Head of caudate nucleus (tissue), 42 donors: Measurements from ENCODE around the gene SPTBN4.
"Not testable (repeated sequence)": the region's sequence is repeated elsewhere in the genome, so short reads cannot be mapped to it uniquely, and the experiment has no call there.

Source experiments
- DNase-seq, 42 donors: peaks; one replicate each; pipeline versions ENCODE4 v3.0.0 to v3.0.0-alpha.2; 2020 to 2021; ENCODE audit warnings: mixed read lengths in 7 of 42
- intact Hi-C: fragments of 100-400 bp; cut with DNase I; formaldehyde crosslinking; loops from one replicate; pipeline ENCODE4 v1.15.0; 2022

SPTBN4 gene

GRCh38 chr19:40590464-40591265, 123.9 kb downstream of the SPTBN4 start:
- intact Hi-C loops: no loop called here
- no peak for DNase-seq

DNA sequence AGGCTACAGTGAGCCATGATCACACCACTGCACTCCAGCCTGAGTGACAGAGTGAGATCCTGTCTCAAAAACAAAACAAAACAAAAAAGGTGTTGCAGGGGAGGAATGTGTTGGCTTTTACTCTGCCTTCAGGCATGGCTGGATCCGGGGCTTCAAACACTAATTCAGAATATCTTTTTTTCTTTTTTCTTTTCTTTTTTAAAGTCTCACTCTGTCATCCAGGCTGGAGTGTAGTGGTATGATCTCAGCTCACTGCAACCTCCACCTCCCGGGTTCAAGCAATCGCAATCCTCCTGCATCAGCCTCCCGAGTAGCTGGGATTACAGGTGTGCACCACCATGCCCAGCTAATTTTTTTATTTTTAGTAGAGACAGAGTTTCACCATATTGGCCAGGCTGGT, 124.9 kb downstream of the SPTBN4 start:
- intact Hi-C loops, DNase-seq: not testable (repeated sequence)

GRCh38 chr19:40592170-40592569, 125.4 kb downstream of the SPTBN4 start:
- peak in 9 of 42 donors; percentile 26 to 71 (median 49) for DNase-seq
- intact Hi-C loops: no loop called here

DNA sequence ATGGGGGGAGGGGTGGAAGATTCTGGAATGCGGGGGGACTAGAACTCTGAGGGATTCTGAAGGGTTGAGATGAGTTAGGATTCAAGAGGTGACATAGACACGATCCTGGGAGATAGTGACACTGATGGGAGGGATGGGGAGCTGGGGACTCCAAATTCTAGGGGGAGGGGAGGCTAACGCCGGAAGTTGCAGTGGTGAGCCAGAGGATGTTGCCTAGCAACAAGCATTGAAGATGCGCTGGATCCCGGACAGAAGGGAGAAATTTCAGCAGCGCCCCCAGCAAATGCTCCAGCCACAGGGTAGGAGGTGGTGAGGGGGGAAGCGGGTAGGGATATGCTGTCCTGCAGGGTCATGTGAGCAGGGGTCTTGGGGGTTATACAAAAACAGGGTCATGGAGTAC, 127.5 kb downstream of the SPTBN4 start:
- intact Hi-C loops: no loop called here
- peak in 14 of 42 donors; percentile 25 to 71 (median 56) for DNase-seq

GRCh38 chr19:40594657-40595091, 127.9 kb downstream of the SPTBN4 start:
- DNase-seq: peak in 37 of 42 donors; percentile 31 to 89 (median 68)
- intact Hi-C loops: no loop called here

GRCh38 chr19:40596608-40597328, 130.0 kb downstream of the SPTBN4 start:
- peak in 2 of 42 donors; percentile 39 to 43 for DNase-seq
- intact Hi-C loops: no loop called here

GRCh38 chr19:40597329-40597838, 130.6 kb downstream of the SPTBN4 start:
- intact Hi-C loops: no loop called here
- DNase-seq: no peak

DNA sequence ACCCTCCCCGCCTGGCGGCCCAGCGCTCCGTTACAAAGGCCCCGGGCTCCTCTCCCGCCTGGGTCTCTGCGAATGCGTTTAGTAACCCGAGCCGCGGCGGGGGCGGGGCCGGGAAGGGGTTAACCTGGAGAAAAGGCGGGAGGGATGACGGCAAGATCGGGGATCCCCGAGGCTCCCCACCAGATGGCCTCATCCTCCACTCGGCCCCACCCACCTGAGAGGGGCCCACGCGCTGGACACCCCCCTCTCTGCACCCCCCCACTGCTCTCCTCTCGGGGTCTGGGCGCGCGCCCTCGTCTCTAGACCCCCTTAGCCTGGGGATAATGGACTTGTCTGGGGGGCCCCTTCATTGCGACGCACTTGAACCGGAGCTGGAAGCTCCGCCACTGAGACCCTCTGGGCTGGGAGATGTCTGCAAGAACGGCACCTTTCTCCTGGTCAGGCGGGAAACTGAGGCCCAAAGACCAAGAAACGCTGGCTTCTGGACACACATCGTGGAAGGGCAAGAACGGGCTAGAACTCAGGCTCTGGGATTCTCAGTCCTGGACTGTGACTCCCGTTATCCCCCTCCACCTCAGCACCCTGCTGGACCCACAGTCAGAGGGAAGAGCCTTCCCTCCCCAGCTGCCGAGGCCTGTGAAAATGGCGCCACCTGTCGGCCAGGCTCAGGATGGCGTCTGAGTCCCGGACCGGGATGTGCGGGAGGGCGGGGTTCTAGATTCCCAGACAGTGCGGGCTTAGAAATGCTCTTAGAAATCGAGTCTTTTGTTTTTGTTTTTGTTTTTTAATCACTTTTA, 131.5 kb downstream of the SPTBN4 start:
- peak; percentile 81 to 97 (median 91) for DNase-seq
- intact Hi-C loops: loop anchor here (1.0 kb wide), 1 partner anchor 69 kb away; no protein-coding TSS in a partner anchor

DNA sequence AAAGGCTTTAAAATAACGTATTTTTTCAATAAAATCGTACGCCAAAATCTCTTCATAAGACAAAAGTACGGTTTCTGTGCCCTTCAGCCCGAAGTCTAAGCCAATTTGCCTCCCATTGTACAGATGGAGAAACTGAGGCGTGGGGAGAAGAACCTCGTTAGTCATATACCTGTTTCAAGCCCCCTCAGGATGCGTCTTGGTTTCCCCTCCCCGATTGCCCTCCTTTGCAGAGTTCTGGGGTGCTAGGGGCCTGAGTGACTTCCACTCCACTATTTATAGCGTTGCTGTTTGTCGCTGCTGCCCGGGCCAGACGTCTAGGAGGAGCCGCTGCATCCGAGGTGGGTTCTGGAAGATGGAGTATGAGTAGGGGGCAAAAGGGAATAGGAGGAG, 132.1 kb downstream of the SPTBN4 start:
- intact Hi-C loops: loop anchor here (1.0 kb wide), 1 partner anchor 70 kb away; no protein-coding TSS in a partner anchor
- DNase-seq: no peak

DNA sequence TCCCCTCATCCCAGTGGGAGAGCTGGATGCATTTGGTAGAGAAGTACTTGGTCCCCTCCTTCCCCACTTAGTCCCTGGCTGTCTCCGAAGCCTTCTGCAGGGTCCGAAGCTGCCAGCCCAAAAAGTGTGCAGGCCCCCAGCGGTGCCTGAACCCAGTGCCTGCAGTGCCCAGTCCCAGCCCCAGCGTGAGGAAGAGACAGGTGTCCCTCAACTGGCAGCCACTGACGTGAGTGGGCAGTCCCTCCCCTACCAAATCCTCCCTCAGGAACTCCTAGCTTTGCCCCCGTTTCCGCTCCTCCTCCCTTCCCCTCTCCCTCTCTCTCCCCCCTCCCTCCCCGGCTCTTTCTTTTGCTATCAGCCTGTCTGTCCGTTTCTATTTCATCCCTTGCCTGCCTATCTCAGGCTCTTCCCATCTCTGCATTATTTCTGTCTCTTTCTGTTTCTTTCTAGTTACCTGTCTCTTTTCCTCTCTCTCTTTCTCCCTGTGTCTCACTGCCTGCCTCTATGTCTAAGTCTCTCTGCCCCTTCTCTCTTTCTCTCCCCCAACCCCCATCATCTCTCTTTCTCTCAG, 132.6 kb downstream of the SPTBN4 start:
- no peak for DNase-seq
- intact Hi-C loops: no loop called here

DNA sequence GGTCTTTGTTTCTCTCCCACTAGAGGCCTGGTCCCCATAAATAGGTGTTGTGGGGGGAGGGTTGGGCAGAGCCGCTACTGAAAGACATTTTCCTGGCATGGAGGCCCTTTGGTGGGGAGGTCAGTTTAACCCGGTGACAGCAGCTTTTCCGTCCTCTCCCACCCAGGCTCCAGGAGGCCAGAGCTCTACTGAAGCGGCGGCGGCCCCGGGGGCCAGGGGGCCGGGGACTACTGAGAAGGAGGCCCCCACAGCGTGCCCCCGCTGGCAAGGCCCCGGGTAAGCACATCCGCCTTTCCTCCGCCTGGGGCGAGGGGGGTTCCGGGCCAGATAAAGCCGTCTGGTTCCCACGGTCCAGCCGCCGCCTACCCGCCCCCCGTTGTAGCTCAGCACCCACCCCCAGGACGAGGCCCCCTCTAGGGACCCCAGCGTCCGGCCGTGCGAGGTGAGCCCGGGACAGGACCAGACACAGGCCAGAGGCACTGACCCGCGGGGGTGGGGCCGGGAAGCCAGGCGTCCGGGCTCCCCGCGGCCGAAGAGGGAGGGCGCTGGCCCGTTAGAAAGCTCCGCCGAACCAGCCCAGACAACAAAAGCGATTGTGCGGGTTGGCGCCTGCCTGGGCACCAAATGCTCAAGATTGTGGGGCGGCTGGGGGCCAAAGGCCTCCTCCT, 133.2 kb downstream of the SPTBN4 start:
- DNase-seq: peak in 36 of 42 donors; percentile 37 to 85 (median 67)
- intact Hi-C loops: no loop called here

- no peak for DNase-seq
Measured at GRCh38 chr19:40600570-40601133, 133.9 kb downstream of the SPTBN4 start.

DNA sequence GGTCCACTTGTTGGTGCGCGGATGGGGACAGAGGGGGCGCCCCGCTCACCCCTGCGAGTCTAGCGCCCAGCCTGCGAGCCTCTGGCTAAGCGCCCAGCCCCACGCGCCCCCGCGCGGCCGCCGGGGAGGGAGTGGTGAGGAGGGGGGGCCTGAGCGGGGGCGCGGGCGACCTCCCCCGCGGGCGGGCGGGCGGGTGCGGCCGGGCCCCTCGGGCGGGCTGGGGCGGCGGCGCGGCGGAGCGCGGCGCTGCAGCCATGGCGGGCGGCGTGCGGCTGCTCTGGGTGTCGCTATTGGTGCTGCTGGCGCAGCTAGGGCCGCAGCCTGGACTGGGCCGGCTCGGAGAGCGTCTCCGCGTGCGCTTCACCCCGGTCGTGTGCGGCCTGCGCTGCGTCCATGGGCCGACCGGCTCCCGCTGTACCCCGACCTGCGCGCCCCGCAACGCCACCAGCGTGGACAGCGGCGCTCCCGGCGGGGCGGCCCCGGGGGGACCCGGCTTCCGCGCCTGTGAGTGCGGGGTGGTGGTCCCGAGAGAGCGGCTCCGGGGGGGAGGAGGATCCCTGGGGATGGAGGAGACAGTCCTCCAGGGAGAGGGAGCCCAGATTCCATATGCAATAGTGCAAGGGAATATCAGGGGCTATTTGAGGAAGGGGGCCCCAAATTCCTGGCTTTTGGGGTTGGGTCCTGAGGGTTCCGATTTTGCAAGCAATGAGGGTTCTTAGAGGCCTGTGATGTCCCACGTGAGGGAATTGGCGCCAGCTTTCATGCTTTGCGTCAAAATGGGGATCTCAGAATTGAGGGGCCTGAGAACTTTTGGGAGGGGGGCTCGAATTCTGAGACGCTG, 134.6 kb downstream of the SPTBN4 start, which contains the start of gene LTBP4:
Gene LTBP4, plus strand, starts transcription at position 236 of the 841 bp plus-strand sequence. Its CDS starts 19 bp downstream, at position 255.
- intact Hi-C loops: no loop called here
- peak in 15 of 42 donors; percentile 32 to 78 (median 54) for DNase-seq

More at GRCh38 chr19:40600570-40601133, 133.9 kb downstream of the SPTBN4 start:
- intact Hi-C loops: no loop called here

DNA sequence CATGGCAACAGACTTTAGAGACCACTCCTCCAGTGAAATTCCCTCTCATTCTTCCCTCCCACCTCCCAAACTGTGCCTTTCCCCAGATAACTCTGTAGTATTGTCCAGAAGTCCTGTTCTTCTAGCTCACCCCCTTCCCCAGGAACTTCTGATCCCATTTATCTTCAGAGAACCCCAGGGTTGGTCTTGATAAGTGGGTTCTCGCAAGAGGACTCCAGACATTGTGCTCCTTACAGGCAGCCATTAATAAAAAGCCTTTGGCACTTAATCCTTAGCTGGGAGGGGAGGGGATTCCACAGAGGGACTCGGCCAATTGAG, 136.2 kb downstream of the SPTBN4 start:
- intact Hi-C loops: no loop called here
- DNase-seq: no peak

GRCh38 chr19:40603389-40604170, 136.8 kb downstream of the SPTBN4 start:
- DNase-seq: peak; percentile 75 to 96 (median 90)
- intact Hi-C loops: no loop called here

DNA sequence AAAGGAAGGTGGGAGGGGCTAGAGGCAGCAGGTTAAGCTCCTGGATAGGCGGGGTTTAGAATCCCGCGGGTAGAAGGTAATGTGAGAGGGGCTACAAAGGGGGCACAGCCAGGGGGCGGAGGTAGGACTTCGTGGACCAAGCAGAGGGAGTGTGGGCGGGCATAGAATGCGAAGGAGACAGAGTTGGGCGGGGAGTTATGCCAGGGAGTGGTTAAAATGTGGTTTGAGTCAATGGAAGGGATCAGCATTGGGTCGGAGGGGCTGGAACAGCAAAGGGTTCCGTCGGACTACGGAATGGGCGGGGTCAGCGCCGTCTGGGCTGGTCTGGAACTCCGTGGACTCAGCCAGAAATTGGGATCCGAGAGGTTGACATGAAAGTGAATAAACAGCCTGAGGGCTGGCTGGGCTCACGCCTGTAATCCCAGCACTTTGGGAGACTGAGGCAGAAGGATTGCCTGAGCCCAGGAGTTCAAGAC, 137.4 kb downstream of the SPTBN4 start:
- DNase-seq: no peak
- intact Hi-C loops: no loop called here
